Naive thymus-derived CD8-positive, alpha-beta T cell (primary cell): ENCODE data around the gene NUDT9. TPM values are rescaled to one million over a fixed set of nuclear protein-coding genes. Genes with fewer than 3 reads are reported as not detected.
"Not testable (repeated sequence)": the region's sequence is repeated elsewhere in the genome, so short reads cannot be mapped to it uniquely, and the experiment has no call there.

Experiments used
- ATAC-seq, 2 donors: fragments of 150-1000 bp; cut with Tn5 transposase in 1 of 2; sonication (Bioruptor Pico), chemical (Tn5 transposase) in 1 of 2; 1 replicate in 1 of 2; 2 replicates in 1 of 2; pipeline ENCODE4 v1.10.0; 2021; ENCODE audit warnings: mild to moderate bottlenecking in 2 of 2, moderate library complexity in 2 of 2
- POLR2A ChIA-PET: fragments of 350-600 bp; sonication (Branson Sonifier 250); formaldehyde crosslinking; loops from one replicate; lab custom pipeline; 2021; ENCODE audit warnings: antibody characterized with exemption; lab: Charles Lee
- DNase-seq, 10 donors: peaks; one replicate each; pipeline versions ENCODE4 v3.0.0 to v3.0.0-alpha.2; 2020 to 2022
- H3K27ac Mint-ChIP-seq, 10 donors: one replicate each; pipeline ENCODE4 v1.8.0; 2020 to 2022; ENCODE audit warnings: mild to moderate bottlenecking in 10 of 10, mixed read lengths in 10 of 10, moderate library complexity in 4 of 10, inconsistent platforms in 1 of 10
- H3K27me3 Mint-ChIP-seq, 5 donors: one replicate each; pipeline ENCODE4 v1.8.0; 2021 to 2022; ENCODE audit warnings: mixed read lengths in 5 of 5
- H3K36me3 Mint-ChIP-seq, 3 donors: one replicate each; pipeline ENCODE4 v1.8.0; 2020 to 2022; ENCODE audit warnings: mixed read lengths in 3 of 3, mild to moderate bottlenecking in 2 of 3, inconsistent platforms in 1 of 3
- H3K4me1 Mint-ChIP-seq, 4 donors: one replicate each; pipeline ENCODE4 v1.8.0; 2021 to 2022; ENCODE audit warnings: mixed read lengths in 4 of 4
- H3K4me3 Mint-ChIP-seq, 10 donors: one replicate each; pipeline ENCODE4 v1.8.0; 2020 to 2022; ENCODE audit warnings: mild to moderate bottlenecking in 10 of 10, mixed read lengths in 10 of 10, moderate library complexity in 6 of 10, inconsistent platforms in 1 of 10
- H3K9me3 Mint-ChIP-seq, 9 donors: one replicate each; pipeline ENCODE4 v1.8.0; 2020 to 2022; ENCODE audit warnings: mixed read lengths in 9 of 9, mild to moderate bottlenecking in 3 of 9, inconsistent platforms in 1 of 9, moderate library complexity in 1 of 9
- polyA plus RNA-seq, 3 donors: library from polyadenylated mRNA; unstranded; fragments of 300-500 nt; fragmentation: Illumina TruSeq; gene quantifications; one replicate each; pipeline ENCODE4 v1.2.3, GENCODE V29; 2021
- total RNA-seq, 8 experiments: library from RNA in 2 of 8; stranded (reverse) in 2 of 8; gene quantifications; one replicate each; pipeline ENCODE4 v1.2.3 and lab custom pipeline; 2021 to 2026

NUDT9 gene
- total and polyA plus RNA-seq, 5 experiments from 2014 or later, result 18.1 to 28.1 (median 23.3) TPM

- no peaks in the 10 kb centered on the region for H3K36me3 Mint-ChIP-seq
- DNase-seq (no peak), ATAC-seq (no peak)
- H3K27ac Mint-ChIP-seq, result no peak overlapping the region
- H3K4me3 Mint-ChIP-seq, result no peak overlapping the region
- no peaks in the 10 kb centered on the region for H3K9me3 Mint-ChIP-seq
- peaks cover 9 to 20% (median 12%) of the 10 kb centered on the region in 5 donors for H3K27me3 Mint-ChIP-seq
- H3K4me1 Mint-ChIP-seq, result peaks cover 10 to 23% (median 22%) of the 10 kb centered on the region in 4 donors
- POLR2A ChIA-PET, result no interaction called here
Measured at GRCh38 chr4:87409420-87409939, 12.9 kb upstream of the NUDT9 start.

- Mint-ChIP-seq H3K36me3 (no peaks in the 10 kb centered on the region), H3K9me3 (no peaks in the 10 kb centered on the region), H3K27ac (no peak overlapping the region), H3K4me1 (peaks cover 10 to 23% (median 22%) of the 10 kb centered on the region in 4 donors), H3K4me3 (no peak overlapping the region), H3K27me3 (peaks cover 9 to 20% (median 12%) of the 10 kb centered on the region in 5 donors)
- no peak for ATAC-seq
- POLR2A ChIA-PET, result no interaction called here
- DNase-seq, result no peak
Measured at GRCh38 chr4:87410157-87410556, 12.2 kb upstream of the NUDT9 start.

GRCh38 chr4:87410679-87411078, 11.7 kb upstream of the NUDT9 start:
- Mint-ChIP-seq H3K9me3 (no peaks in the 10 kb centered on the region), H3K27ac (no peak overlapping the region), H3K27me3 (peaks cover 9 to 20% (median 12%) of the 10 kb centered on the region in 5 donors), H3K36me3 (no peaks in the 10 kb centered on the region), H3K4me3 (no peak overlapping the region), H3K4me1 (peaks cover 10 to 23% (median 22%) of the 10 kb centered on the region in 4 donors)
- no peak for ATAC-seq
- POLR2A ChIA-PET, result interaction anchor here (1.2 kb wide), 1 partner anchor 14 kb away, joined by 3 read pairs; no protein-coding TSS in a partner anchor
- no peak for DNase-seq

GRCh38 chr4:87414816-87415215, 7.6 kb upstream of the NUDT9 start:
- Mint-ChIP-seq H3K27me3 (peaks cover 6 to 11% (median 8%) of the 10 kb centered on the region in 5 donors), H3K36me3 (no peaks in the 10 kb centered on the region), H3K4me1 (peaks cover 0 to 2% (median 0%) of the 10 kb centered on the region in 4 donors), H3K4me3 (no peak overlapping the region), H3K9me3 (peaks cover 0 to 2% (median 0%) of the 10 kb centered on the region in 9 donors), H3K27ac (no peak overlapping the region)
- no peak for DNase-seq
- POLR2A ChIA-PET, result interaction anchor here (0.6 to 1.7 kb wide), 2 partner anchors 8 to 21 kb away, joined by 3 to 4 read pairs; no protein-coding TSS in a partner anchor
- ATAC-seq, result no peak

DNA sequence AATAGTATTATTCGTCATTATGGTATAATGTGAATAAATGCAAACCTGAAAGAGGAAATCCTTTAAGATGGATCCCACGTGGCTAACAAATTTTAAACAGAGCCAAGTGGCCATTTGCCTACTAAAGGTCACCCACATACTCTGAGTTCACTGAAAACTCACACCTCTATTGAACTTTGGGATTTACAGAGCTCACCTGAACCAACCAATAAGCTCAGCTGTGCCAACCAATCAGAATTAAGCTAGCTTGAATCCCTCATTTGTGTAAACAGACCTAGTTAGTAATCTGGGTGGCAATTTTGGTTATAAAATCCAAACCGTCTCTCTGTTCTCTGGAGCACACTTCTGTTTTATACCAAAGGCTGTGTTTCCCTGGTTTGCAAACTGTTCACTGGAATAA, 5.4 kb upstream of the NUDT9 start:
- Mint-ChIP-seq H3K36me3 (no peaks in the 10 kb centered on the region), H3K27me3 (peaks cover 0 to 3% (median 0%) of the 10 kb centered on the region in 5 donors), H3K4me1 (peaks cover 0 to 15% (median 10%) of the 10 kb centered on the region in 4 donors), H3K27ac (no peak overlapping the region), H3K9me3 (peaks cover 0 to 2% (median 0%) of the 10 kb centered on the region in 9 donors), H3K4me3 (no peak overlapping the region)
- ATAC-seq, result no peak
- DNase-seq, result no peak
- POLR2A ChIA-PET, result interaction anchor here (0.6 kb wide), 2 partner anchors 9 to 26 kb away, joined by 3 read pairs; partner anchors contain the start of gene HSD17B11

DNA sequence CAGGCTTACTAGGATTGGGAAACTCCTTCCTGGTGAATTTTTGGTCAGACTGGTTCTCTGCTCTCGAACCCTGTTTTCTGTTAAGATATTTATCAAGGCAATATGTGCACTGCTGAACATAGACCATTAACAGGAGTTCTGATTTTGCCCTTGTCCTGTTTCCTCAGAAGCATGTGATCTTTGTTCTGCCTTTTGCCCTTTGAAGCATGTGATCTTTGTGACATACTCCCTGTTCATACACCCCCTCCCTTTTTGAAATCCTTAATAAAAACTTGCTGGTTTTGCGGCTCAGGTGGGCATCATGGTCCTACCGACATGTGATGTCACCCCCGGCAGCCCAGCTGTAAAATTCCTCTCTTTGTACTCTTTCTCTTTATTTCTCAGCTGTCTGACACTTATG, 4.0 kb upstream of the NUDT9 start:
- not testable (repeated sequence) for H3K9me3 Mint-ChIP-seq, H3K27me3 Mint-ChIP-seq, ATAC-seq, H3K4me3 Mint-ChIP-seq, DNase-seq, H3K36me3 Mint-ChIP-seq
- Mint-ChIP-seq H3K4me1 (peaks cover 0 to 19% (median 16%) of the 10 kb centered on the region in 4 donors), H3K27ac (peak overlapping the region in 1 of 10 donors; percentile 67)
- POLR2A ChIA-PET, result interaction anchor here (0.6 kb wide), 1 partner anchor 38 kb away, joined by 7 read pairs; no protein-coding TSS in a partner anchor

DNA sequence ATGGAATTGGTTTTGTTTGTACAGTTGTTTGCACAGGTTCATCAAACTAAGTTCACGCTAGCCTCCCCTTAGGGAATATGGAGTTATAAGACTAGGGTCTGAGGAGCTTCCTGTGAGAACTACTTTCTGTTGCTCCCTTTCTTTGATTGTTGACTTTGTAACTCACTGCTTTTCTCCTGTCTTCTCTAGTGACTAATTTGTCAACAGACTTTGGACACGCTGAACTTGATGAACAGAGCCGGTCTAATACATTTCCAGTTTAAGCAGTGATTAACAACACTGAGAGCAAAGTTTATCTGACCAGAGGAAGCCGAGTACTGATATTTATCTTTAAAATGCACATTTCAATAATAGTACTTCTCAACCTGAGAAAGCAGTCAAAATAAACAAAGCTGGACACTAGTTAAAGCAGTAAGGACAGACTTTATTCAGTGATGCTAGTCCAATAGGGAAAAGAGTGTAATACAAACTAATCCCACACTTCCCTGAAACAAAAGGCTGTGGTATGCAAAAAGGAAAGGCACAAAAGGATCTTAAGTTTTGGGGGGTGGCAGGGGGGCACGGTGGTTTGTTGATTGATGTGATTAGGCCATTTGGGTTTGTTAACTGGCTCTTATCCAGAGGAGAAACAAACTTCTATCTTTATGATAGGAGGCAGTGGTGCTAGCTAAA, 2.7 kb upstream of the NUDT9 start:
- ATAC-seq, result no peak
- peaks cover 0 to 2% (median 0%) of the 10 kb centered on the region in 9 donors for H3K9me3 Mint-ChIP-seq
- peak overlapping the region in 9 of 10 donors; percentile 36 to 100 (median 74) for H3K27ac Mint-ChIP-seq
- peaks cover 2 to 31% (median 28%) of the 10 kb centered on the region in 4 donors for H3K4me1 Mint-ChIP-seq
- no peaks in the 10 kb centered on the region for H3K36me3 Mint-ChIP-seq
- POLR2A ChIA-PET, result interaction anchor here (0.7 to 1.0 kb wide), 3 partner anchors 28 to 416 kb away, joined by 3 to 5 read pairs (median 3); partner anchors contain the start of gene HSD17B11
- H3K27me3 Mint-ChIP-seq, result peaks cover 0 to 2% (median 0%) of the 10 kb centered on the region in 5 donors
- no peak for DNase-seq
- H3K4me3 Mint-ChIP-seq, result peak overlapping the region in 3 of 10 donors; percentile 20 to 32 (median 30)

- peak overlapping the region in 4 of 10 donors; percentile 7 to 32 (median 20) for H3K4me3 Mint-ChIP-seq
- POLR2A ChIA-PET, result interaction anchor here (0.9 to 1.0 kb wide), 2 partner anchors 29 to 30 kb away, joined by 3 to 5 read pairs; partner anchors contain the start of gene HSD17B11
- DNase-seq (no peak), ATAC-seq (no peak)
- peaks cover 0 to 2% (median 0%) of the 10 kb centered on the region in 5 donors for H3K27me3 Mint-ChIP-seq
- peaks cover 0 to 2% (median 0%) of the 10 kb centered on the region in 9 donors for H3K9me3 Mint-ChIP-seq
- peak overlapping the region; percentile 13 to 100 (median 74) for H3K27ac Mint-ChIP-seq
- H3K36me3 Mint-ChIP-seq, result no peaks in the 10 kb centered on the region
- peaks cover 3 to 34% (median 32%) of the 10 kb centered on the region in 4 donors for H3K4me1 Mint-ChIP-seq
Measured at GRCh38 chr4:87420276-87420830, 2.0 kb upstream of the NUDT9 start.

DNA sequence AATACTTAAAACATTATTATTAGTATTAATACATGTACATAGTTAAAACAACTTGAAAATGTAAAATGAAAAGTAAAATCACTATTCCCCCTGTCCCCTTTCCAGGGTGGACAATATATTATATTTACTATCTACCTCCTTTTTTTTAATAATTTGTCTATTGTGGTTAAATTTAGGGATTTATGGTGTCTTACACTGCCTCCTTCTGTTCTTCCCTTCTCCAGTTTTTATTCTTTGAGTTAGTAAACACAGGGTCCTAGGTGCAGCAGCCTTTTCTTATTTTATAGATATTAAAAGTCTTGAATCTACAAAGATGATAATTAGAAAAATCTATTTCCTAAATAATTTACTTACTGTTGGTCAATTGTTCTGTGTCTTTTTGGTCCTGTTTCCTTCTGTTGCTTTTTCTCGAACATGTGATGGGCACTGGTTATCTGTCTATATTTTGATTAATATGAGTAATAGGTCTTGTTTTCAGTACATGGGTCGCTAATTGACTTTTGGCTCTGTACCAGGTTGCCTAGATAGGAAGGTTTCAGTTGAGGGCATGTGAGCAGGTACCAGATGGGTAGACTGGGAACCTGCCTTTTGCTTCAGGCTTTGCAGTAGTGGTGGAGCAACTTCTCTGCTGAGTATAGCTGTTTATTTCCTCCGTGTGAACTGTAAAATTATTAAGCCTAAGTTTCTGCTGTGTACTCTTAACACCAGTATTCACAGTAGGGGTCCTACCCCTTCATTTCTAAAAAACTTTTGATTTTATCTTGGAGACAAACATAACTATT, 1.1 kb downstream of the NUDT9 start:
- Mint-ChIP-seq H3K27ac (peak overlapping the region in 9 of 10 donors; percentile 54 to 100 (median 100)), H3K4me3 (peak overlapping the region; percentile 84 to 100 (median 99)), H3K4me1 (peaks cover 4 to 56% (median 45%) of the 10 kb centered on the region in 4 donors), H3K9me3 (no peaks in the 10 kb centered on the region), H3K36me3 (peaks cover 0 to 5% (median 2%) of the 10 kb centered on the region in 3 donors), H3K27me3 (peaks cover 0 to 2% (median 0%) of the 10 kb centered on the region in 5 donors)
- no peak for DNase-seq
- POLR2A ChIA-PET, result interaction anchor here (0.8 to 3.6 kb wide), 5 partner anchors 10 to 47 kb away, joined by 3 to 60 read pairs (median 3); partner anchors contain the start of gene HSD17B11
- ATAC-seq, result no peak

DNA sequence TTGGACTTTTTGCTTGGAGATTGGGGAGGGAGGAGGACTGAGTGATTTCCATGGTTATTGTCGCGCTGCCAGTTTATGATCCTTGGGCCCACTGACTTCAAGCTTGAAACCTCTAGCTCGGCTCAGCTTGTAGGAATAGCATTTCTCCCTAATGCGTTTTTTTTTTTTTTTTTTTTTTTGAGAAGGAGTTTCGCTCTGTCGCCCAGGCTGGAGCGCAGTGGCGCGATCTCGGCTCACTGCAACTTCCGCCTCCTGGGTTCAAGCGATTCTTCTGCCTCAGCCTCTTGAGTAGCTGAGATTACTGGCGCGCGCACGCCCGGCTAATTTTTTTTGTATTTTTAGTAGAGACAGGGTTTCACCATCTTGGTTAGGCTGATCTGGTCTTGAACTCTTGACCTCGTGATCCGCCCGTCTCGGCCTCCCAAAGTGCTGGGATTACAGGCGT, 1.7 kb downstream of the NUDT9 start:
- Mint-ChIP-seq H3K4me3 (peak overlapping the region; percentile 63 to 99 (median 84)), H3K4me1 (peaks cover 8 to 59% (median 49%) of the 10 kb centered on the region in 4 donors), H3K27ac (peak overlapping the region in 6 of 10 donors; percentile 45 to 100 (median 71))
- not testable (repeated sequence) for H3K9me3 Mint-ChIP-seq, ATAC-seq, DNase-seq, H3K36me3 Mint-ChIP-seq, H3K27me3 Mint-ChIP-seq
- POLR2A ChIA-PET, result interaction anchor here (0.7 to 3.6 kb wide), 3 partner anchors 10 to 1168 kb away, joined by 3 to 60 read pairs (median 6); partner anchors contain the start of genes HERC3 and HSD17B11

- H3K27me3 Mint-ChIP-seq, result peaks cover 0 to 2% (median 0%) of the 10 kb centered on the region in 5 donors
- peak overlapping the region in 2 of 10 donors; percentile 10 to 20 for H3K4me3 Mint-ChIP-seq
- H3K36me3 Mint-ChIP-seq, result peaks cover 0 to 5% (median 2%) of the 10 kb centered on the region in 3 donors
- no peaks in the 10 kb centered on the region for H3K9me3 Mint-ChIP-seq
- H3K27ac Mint-ChIP-seq, result peak overlapping the region in 2 of 10 donors; percentile 4 to 44
- ATAC-seq, result no peak
- POLR2A ChIA-PET, result interaction anchor here (0.6 kb wide), 1 partner anchor 32 kb away, joined by 3 read pairs; no protein-coding TSS in a partner anchor
- peaks cover 11 to 68% (median 63%) of the 10 kb centered on the region in 4 donors for H3K4me1 Mint-ChIP-seq
- DNase-seq, result no peak
Measured at GRCh38 chr4:87425711-87426110, 3.3 kb downstream of the NUDT9 start.
